Sciatic nerve (tissue), 1 donor: ENCODE results near the gene EDDM13. TPM values are rescaled to one million over a fixed set of nuclear protein-coding genes. Genes with fewer than 3 reads are reported as not detected.

Experiments
- total RNA-seq: library from RNA; stranded (reverse); fragmentation: NEBNext Ultra II Directional; extraction: Animal tissue kit (Norgen Biotek cat#: 25700); gene quantifications from one replicate; pipeline ENCODE4 v1.2.1, GENCODE V29; 2021
- donor health status: DM: no; HTN: no; CAD: no.

The EDDM13 gene
- total RNA-seq, 1 donor from 2014 or later: not detected

Other genes with a start within 250 kb of the EDDM13 start
- 24.6 TPM for gene ZNF787, start 151.5 kb upstream of the EDDM13 start, total RNA-seq
- 32.5 TPM for gene ZNF444, start 131.5 kb upstream of the EDDM13 start, total RNA-seq
- not detected for gene GALP, start 96.7 kb upstream of the EDDM13 start, total RNA-seq
- not detected for gene ZSCAN5B, start 75.0 kb upstream of the EDDM13 start, total RNA-seq
- not detected for gene ZSCAN5C, start 70.5 kb upstream of the EDDM13 start, total RNA-seq
- gene ZSCAN5A, start 42.1 kb downstream of the EDDM13 start, total RNA-seq: 12.3 TPM
- gene ZNF582, start 120.8 kb downstream of the EDDM13 start, total RNA-seq: 5.5 TPM
- 11.2 TPM for gene ZNF583, start 131.6 kb downstream of the EDDM13 start, total RNA-seq
- gene ZNF667, start 204.6 kb downstream of the EDDM13 start, total RNA-seq: 12.3 TPM
- gene ZNF471, start 235.1 kb downstream of the EDDM13 start, total RNA-seq: 22.2 TPM